Tibial nerve (tissue), 4 donors: ENCODE data around the gene KCNG4.

Experiments
- EP300 ChIP-seq, 2 donors: sonication (generic); formaldehyde crosslinking; IDR thresholded peaks; one replicate each; pipeline ENCODE4 v1.6.1; 2017; ENCODE audit warnings: antibody characterized with exemption in 2 of 2, mild to moderate bottlenecking in 1 of 2
- POLR2A ChIP-seq, 2 donors: fragments of 450-650 bp; IDR thresholded peaks; one replicate each; pipeline ENCODE4 v1.6.1; 2017; ENCODE audit warnings: antibody characterized with exemption in 2 of 2, mild to moderate bottlenecking in 2 of 2, moderate library complexity in 2 of 2
- TF ChIP-seq, protein P1 (sequence below), 5 experiments: fragments of 200-600 bp in 3 of 5; fragments of 450-650 bp in 2 of 5; sonication (generic) in 3 of 5; IDR thresholded peaks; one replicate each; pipeline ENCODE4 v1.5.1; 2016 to 2019; ENCODE audit warnings: antibody characterized with exemption in 5 of 5, mild to moderate bottlenecking in 3 of 5, moderate library complexity in 2 of 5

DNA sequence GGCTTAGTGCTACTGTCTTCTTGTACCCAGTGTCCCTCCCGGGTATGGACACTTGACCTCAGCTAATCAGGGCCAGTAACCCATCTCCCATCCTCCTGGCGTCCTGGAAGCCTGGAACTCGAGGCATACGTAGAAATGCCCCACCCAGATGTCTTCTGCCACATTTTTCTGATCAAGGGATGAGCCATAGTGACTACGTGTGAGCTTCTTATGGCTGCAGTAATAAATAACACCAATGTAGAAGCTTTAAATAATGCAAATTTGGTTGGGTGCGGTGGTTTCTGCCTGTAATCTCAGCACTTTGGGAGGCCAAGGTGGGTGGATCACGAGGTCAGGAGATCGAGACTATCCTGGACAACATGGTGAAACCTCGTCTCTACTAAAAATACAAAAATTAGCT, 3.0 kb upstream of the KCNG4 start:
- TF ChIP-seq, protein P1, sequence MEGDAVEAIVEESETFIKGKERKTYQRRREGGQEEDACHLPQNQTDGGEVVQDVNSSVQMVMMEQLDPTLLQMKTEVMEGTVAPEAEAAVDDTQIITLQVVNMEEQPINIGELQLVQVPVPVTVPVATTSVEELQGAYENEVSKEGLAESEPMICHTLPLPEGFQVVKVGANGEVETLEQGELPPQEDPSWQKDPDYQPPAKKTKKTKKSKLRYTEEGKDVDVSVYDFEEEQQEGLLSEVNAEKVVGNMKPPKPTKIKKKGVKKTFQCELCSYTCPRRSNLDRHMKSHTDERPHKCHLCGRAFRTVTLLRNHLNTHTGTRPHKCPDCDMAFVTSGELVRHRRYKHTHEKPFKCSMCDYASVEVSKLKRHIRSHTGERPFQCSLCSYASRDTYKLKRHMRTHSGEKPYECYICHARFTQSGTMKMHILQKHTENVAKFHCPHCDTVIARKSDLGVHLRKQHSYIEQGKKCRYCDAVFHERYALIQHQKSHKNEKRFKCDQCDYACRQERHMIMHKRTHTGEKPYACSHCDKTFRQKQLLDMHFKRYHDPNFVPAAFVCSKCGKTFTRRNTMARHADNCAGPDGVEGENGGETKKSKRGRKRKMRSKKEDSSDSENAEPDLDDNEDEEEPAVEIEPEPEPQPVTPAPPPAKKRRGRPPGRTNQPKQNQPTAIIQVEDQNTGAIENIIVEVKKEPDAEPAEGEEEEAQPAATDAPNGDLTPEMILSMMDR (IDR thresholded peaks at IDR 0.05), result no peak
- TF ChIP-seq POLR2A (IDR thresholded peaks at IDR 0.05), result no peak
- no peak for TF ChIP-seq EP300 (IDR thresholded peaks at IDR 0.05)
